Measurements from ENCODE around the gene CDYL. TPM values are rescaled to one million over a fixed set of nuclear protein-coding genes. Genes with fewer than 3 reads are reported as not detected.
"Not testable (repeated sequence)": the region's sequence is repeated elsewhere in the genome, so short reads cannot be mapped to it uniquely, and the experiment has no call there.

CDYL gene
- total RNA-seq, 4 donors from 2014 or later: 24.1 to 24.8 (median 24.5) TPM

DNA sequence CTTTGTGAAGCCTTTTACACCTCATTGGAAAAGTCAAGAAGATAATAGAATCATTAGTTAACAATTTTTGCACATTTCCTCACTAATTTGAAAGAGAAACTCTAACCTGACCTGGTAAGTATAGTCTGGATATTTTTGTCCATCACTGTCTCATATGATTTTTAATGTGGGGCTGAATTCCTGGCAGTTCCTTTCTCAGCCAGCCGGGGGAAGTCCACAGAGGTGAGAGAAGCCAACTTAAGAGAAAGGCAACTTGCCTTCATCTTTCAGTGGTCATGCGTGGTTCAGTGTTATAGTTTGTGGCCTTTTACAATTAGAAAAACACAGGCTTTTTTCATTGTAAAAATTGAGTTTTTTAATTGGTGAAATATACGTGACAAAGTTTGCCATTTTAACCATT is 80.6 kb downstream of the CDYL start:
- no peaks in the 10 kb centered on the region for H3K27me3 ChIP-seq
- H3K27ac ChIP-seq: no peak overlapping the region
- in situ Hi-C loops (cut with MboI; ENCODE audit: low sequenced_read_pairs in 4 of 4): no loop called here
- H3K36me3 ChIP-seq: no peaks in the 10 kb centered on the region
- H3K4me1 ChIP-seq: peaks cover 4 to 18% of the 10 kb centered on the region in 2 donors
- H3K4me3 ChIP-seq: no peak overlapping the region
- DNase-seq (no peak), ATAC-seq (no peak)
- H3K9me3 ChIP-seq: no peaks in the 10 kb centered on the region
- intact Hi-C loops (cut with DNase I; ENCODE audit: low total_unique reads): no loop called here
- TF ChIP-seq, protein P1, sequence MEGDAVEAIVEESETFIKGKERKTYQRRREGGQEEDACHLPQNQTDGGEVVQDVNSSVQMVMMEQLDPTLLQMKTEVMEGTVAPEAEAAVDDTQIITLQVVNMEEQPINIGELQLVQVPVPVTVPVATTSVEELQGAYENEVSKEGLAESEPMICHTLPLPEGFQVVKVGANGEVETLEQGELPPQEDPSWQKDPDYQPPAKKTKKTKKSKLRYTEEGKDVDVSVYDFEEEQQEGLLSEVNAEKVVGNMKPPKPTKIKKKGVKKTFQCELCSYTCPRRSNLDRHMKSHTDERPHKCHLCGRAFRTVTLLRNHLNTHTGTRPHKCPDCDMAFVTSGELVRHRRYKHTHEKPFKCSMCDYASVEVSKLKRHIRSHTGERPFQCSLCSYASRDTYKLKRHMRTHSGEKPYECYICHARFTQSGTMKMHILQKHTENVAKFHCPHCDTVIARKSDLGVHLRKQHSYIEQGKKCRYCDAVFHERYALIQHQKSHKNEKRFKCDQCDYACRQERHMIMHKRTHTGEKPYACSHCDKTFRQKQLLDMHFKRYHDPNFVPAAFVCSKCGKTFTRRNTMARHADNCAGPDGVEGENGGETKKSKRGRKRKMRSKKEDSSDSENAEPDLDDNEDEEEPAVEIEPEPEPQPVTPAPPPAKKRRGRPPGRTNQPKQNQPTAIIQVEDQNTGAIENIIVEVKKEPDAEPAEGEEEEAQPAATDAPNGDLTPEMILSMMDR (IDR thresholded peaks at IDR 0.05 in 4 of 5, conservative IDR thresholded peaks at IDR 0.05 in 1 of 5): no peak
- TF ChIP-seq POLR2A (IDR thresholded peaks at IDR 0.05): no peak

GRCh38 chr6:4858194-4859015 is 82.2 kb downstream of the CDYL start:
- Histone ChIP-seq H3K4me1 (peaks cover 17 to 28% of the 10 kb centered on the region in 2 donors), H3K27me3 (no peaks in the 10 kb centered on the region), H3K27ac (no peak overlapping the region), H3K4me3 (no peak overlapping the region), H3K36me3 (no peaks in the 10 kb centered on the region), H3K9me3 (no peaks in the 10 kb centered on the region)
- ATAC-seq: no peak
- no peak for TF ChIP-seq POLR2A (IDR thresholded peaks at IDR 0.05)
- TF ChIP-seq, protein P1 (IDR thresholded peaks at IDR 0.05 in 4 of 5, conservative IDR thresholded peaks at IDR 0.05 in 1 of 5): no peak
- intact Hi-C loops (cut with DNase I; ENCODE audit: low total_unique reads) (no loop called here), in situ Hi-C loops (cut with MboI; ENCODE audit: low sequenced_read_pairs in 4 of 4) (no loop called here)
- no peak for DNase-seq

GRCh38 chr6:4860387-4860786 is 84.2 kb downstream of the CDYL start:
- Histone ChIP-seq H3K4me3 (no peak overlapping the region), H3K4me1 (peaks cover 17 to 28% of the 10 kb centered on the region in 2 donors), H3K27ac (no peak overlapping the region), H3K36me3 (no peaks in the 10 kb centered on the region), H3K27me3 (no peaks in the 10 kb centered on the region), H3K9me3 (no peaks in the 10 kb centered on the region)
- no peak for DNase-seq
- TF ChIP-seq POLR2A (IDR thresholded peaks at IDR 0.05): no peak
- TF ChIP-seq, protein P1 (IDR thresholded peaks at IDR 0.05 in 4 of 5, conservative IDR thresholded peaks at IDR 0.05 in 1 of 5): no peak
- intact Hi-C loops (cut with DNase I; ENCODE audit: low total_unique reads): no loop called here
- ATAC-seq: no peak
- in situ Hi-C loops (cut with MboI; ENCODE audit: low sequenced_read_pairs in 4 of 4): no loop called here

- in situ Hi-C loops (cut with MboI; ENCODE audit: low sequenced_read_pairs in 4 of 4): no loop called here
- Histone ChIP-seq H3K27me3 (no peaks in the 10 kb centered on the region), H3K36me3 (no peaks in the 10 kb centered on the region), H3K4me3 (no peak overlapping the region), H3K27ac (no peak overlapping the region), H3K4me1 (peaks cover 17 to 28% of the 10 kb centered on the region in 2 donors), H3K9me3 (no peaks in the 10 kb centered on the region)
- ATAC-seq (no peak), DNase-seq (no peak)
- intact Hi-C loops (cut with DNase I; ENCODE audit: low total_unique reads): no loop called here
- TF ChIP-seq POLR2A (IDR thresholded peaks at IDR 0.05): no peak
Measured at GRCh38 chr6:4861564-4861963, 85.4 kb downstream of the CDYL start.

- Histone ChIP-seq H3K27me3 (no peaks in the 10 kb centered on the region), H3K4me1 (peaks cover 14 to 17% of the 10 kb centered on the region in 2 donors), H3K9me3 (no peaks in the 10 kb centered on the region), H3K4me3 (no peak overlapping the region), H3K36me3 (no peaks in the 10 kb centered on the region), H3K27ac (peak overlapping the region in 1 of 4 donors; percentile 37)
- no peak for ATAC-seq
- intact Hi-C loops (cut with DNase I; ENCODE audit: low total_unique reads) (no loop called here), in situ Hi-C loops (cut with MboI; ENCODE audit: low sequenced_read_pairs in 4 of 4) (no loop called here)
- TF ChIP-seq POLR2A (IDR thresholded peaks at IDR 0.05): no peak
- TF ChIP-seq, protein P1 (IDR thresholded peaks at IDR 0.05 in 4 of 5, conservative IDR thresholded peaks at IDR 0.05 in 1 of 5): no peak
- DNase-seq: no peak
Measured at GRCh38 chr6:4864519-4864918, 88.3 kb downstream of the CDYL start.

GRCh38 chr6:4865006-4865405 is 88.8 kb downstream of the CDYL start:
- ATAC-seq: peak; percentile 80 to 82
- in situ Hi-C loops (cut with MboI; ENCODE audit: low sequenced_read_pairs in 4 of 4); H3K27me3 ChIP-seq; H3K4me3 ChIP-seq; H3K36me3 ChIP-seq; H3K9me3 ChIP-seq; intact Hi-C loops (cut with DNase I; ENCODE audit: low total_unique reads): not testable (repeated sequence)
- Histone ChIP-seq H3K27ac (peak overlapping the region in 1 of 4 donors; percentile 37), H3K4me1 (peaks cover 14 to 17% of the 10 kb centered on the region in 2 donors)
- DNase-seq: peak; percentile 9 to 62

Measured in gastrocnemius medialis (tissue), 4 donors.